Lower lobe of right lung (tissue), 2 donors: ENCODE data around the gene KCNAB3. TPM values are rescaled to one million over a fixed set of nuclear protein-coding genes. Genes with fewer than 3 reads are reported as not detected.
"Not testable (repeated sequence)": the region's sequence is repeated elsewhere in the genome, so short reads cannot be mapped to it uniquely, and the experiment has no call there.

Experiments
- ATAC-seq, 2 donors: fragments of 200-7000 bp; cut with Tn5 transposase; one replicate each; pipeline ENCODE4 v1.9.1; 2020 to 2022; ENCODE audit warnings: mild to moderate bottlenecking in 2 of 2, moderate library complexity in 2 of 2
- DNase-seq: peaks from one replicate; pipeline ENCODE4 v3.0.0-alpha.2; 2020
- H3K27ac ChIP-seq: fragments of 200-600 bp; one replicate; pipeline ENCODE4 v1.8.0; 2022
- H3K27me3 ChIP-seq: fragments of 200-600 bp; one replicate; pipeline ENCODE4 v1.8.0; 2022; ENCODE audit warnings: low read depth
- H3K36me3 ChIP-seq: fragments of 200-600 bp; one replicate; pipeline ENCODE4 v1.8.0; 2022; ENCODE audit warnings: mild to moderate bottlenecking
- H3K4me1 ChIP-seq: fragments of 200-600 bp; one replicate; pipeline ENCODE4 v1.8.0; 2022
- H3K4me3 ChIP-seq: fragments of 200-600 bp; one replicate; pipeline ENCODE4 v1.8.0; 2022; ENCODE audit warnings: mild to moderate bottlenecking
- H3K9me3 ChIP-seq: fragments of 200-600 bp; one replicate; pipeline ENCODE4 v1.8.0; 2022
- intact Hi-C: fragments of 100-400 bp; cut with DNase I; formaldehyde crosslinking; loops from one replicate; pipeline ENCODE4 v1.11.0; 2022
- total RNA-seq: library from RNA; stranded (reverse); fragmentation: NEBNext Ultra II Directional; extraction: Animal tissue kit (Norgen Biotek cat#: 25700); gene quantifications from one replicate; pipeline ENCODE4 v1.2.1, GENCODE V29; 2021
- TF ChIP-seq, protein P1 (sequence below): fragments of 200-600 bp; IDR thresholded peaks from one replicate; pipeline ENCODE4 v1.8.0; 2022; ENCODE audit warnings: antibody characterized with exemption, mild to moderate bottlenecking
- donor health status: DM: no; HTN: yes; CAD: no; lungs with severe emphysema.

The KCNAB3 gene
- total RNA-seq, 1 donor from 2014 or later = 5.2 TPM

DNA sequence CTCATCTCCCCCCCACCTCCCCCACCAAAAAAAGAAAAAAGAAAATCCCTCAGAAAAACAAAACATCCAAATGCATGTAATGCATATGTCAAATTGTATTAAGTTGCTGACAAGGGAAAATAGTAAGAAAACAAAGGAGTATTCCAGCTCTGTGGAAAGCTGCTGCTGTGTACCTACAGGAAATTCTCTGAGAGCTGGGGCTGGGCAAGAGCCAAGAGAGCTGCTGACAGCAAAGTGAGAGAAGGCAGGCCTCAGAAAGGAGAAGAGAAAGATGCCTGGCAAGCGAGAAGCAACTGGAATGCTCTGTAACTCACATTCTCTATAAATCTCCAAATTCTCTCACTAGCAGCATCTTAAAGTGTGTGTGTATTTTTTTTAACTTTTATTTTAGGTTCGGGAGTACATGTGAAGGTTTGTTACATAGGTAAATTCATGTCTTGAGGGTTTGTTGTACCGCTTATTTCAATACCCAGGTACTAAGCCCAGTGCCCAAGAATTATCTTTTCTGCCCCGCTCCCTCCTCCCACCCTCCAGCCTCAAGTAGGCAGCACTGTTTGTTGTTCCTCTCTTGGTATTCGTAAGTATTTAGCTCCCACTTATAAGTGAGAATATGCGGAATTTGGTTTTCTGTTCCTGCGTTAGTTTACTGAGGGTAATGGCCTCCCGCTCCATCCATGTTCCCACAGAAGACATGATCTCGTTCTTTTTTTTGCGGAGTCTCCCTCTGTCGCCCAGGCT is 26.7 kb upstream of the KCNAB3 start:
- DNase-seq (peak; percentile 67), ATAC-seq (peak; percentile 80 to 86)
- H3K9me3 ChIP-seq = no peaks in the 10 kb centered on the region
- H3K27me3 ChIP-seq = no peaks in the 10 kb centered on the region
- no peaks in the 10 kb centered on the region for H3K4me1 ChIP-seq
- H3K4me3 ChIP-seq = no peak overlapping the region
- H3K27ac ChIP-seq = peak overlapping the region; percentile 47
- intact Hi-C loops = no loop called here
- H3K36me3 ChIP-seq = no peaks in the 10 kb centered on the region
- TF ChIP-seq, protein P1, sequence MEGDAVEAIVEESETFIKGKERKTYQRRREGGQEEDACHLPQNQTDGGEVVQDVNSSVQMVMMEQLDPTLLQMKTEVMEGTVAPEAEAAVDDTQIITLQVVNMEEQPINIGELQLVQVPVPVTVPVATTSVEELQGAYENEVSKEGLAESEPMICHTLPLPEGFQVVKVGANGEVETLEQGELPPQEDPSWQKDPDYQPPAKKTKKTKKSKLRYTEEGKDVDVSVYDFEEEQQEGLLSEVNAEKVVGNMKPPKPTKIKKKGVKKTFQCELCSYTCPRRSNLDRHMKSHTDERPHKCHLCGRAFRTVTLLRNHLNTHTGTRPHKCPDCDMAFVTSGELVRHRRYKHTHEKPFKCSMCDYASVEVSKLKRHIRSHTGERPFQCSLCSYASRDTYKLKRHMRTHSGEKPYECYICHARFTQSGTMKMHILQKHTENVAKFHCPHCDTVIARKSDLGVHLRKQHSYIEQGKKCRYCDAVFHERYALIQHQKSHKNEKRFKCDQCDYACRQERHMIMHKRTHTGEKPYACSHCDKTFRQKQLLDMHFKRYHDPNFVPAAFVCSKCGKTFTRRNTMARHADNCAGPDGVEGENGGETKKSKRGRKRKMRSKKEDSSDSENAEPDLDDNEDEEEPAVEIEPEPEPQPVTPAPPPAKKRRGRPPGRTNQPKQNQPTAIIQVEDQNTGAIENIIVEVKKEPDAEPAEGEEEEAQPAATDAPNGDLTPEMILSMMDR = no peak

DNA sequence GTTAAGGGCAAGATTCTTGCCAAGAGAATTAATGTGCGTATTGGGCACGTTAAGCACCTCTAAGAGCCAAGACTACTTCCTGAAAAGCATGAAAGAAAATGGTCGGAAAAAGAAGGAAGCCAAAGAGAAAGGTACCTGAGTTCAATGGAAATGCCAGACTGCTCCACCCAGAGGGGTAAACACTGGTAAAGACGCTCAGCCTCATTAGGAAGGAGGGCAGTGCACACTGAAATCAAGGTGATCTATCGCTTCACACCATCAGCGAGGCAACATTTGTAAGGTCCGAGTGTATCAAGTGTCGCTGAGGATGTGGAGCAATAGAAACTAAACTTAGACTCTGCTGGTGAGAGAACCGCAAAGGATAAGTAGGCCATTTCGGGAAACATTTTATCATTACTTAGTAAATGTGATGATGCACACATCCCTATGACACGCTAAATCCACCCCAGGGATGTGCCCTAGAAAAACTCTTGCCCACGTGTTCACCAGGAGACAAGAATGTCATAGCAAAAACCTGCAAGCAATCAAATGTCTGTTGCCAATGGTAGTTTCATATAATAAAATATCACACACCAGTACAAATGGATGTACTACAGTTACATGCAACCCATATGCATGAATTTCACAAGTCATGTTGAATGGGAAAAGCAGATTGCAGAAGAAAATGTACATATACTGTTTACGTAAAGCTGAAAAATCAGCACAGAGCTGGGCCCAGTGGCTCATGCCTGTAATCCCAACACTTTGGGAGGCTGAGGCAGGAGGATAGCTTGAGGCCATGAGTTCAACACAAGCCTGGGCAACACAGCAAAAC is 26.0 kb upstream of the KCNAB3 start:
- peak; percentile 4 to 58 for ATAC-seq
- Histone ChIP-seq H3K9me3 (no peaks in the 10 kb centered on the region), H3K36me3 (no peaks in the 10 kb centered on the region), H3K4me3 (no peak overlapping the region), H3K27me3 (no peaks in the 10 kb centered on the region), H3K27ac (peak overlapping the region; percentile 47), H3K4me1 (no peaks in the 10 kb centered on the region)
- TF ChIP-seq, protein P1 = no peak
- intact Hi-C loops = no loop called here
- no peak for DNase-seq

DNA sequence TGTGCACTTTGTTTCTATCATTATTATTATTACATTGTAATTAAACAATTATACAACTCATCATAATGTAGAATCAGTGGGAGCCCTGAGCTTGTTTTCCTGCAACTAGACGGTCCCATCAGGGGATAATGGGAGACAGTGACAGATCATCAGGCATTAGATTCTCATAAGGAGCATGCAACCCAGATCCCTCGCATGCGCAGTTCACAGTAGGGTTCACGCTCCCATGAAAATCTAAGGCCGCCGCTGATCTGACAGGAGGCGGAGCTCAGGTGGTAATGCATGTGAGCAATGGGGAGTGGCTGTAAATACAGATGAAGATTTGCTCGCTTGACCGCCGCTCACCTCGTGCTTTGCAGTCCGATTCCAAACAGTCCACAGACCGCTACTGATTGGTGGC is 23.6 kb upstream of the KCNAB3 start:
- H3K9me3 ChIP-seq, H3K4me1 ChIP-seq, DNase-seq, ATAC-seq, H3K27me3 ChIP-seq, H3K27ac ChIP-seq, intact Hi-C loops: not testable (repeated sequence)
- Histone ChIP-seq H3K4me3 (peak overlapping the region; percentile 40), H3K36me3 (peaks cover 18% of the 10 kb centered on the region)

DNA sequence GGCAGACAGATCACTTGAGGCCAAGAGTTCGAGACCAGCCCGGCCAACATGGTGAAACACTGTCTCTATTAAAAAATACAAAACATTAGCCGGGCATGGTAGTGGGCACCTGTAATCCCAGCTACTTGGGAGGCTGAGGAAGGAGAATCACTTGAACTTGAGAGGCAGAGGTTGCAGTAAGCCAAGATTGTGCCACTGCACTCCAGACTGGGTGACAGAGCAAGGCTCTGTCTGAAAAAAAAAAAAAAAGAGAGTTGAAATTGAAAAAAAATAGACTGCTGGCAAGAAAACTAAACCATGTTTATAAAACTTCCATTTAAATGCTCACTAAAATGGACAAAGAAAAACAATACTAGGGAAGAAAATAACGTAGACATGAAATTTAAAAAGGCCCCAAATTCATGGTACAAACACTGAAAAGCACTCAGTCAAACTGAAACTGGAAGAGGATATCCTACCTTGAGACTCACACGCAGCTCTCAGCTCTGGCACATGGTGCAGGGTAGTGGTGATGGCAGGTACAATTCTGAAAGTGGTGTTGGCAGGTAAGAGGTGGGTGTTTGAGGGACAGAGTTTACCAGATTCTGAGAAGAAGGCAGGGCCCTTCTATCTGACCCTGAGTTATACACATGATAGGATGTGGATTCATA is 21.6 kb upstream of the KCNAB3 start:
- H3K4me3 ChIP-seq = peak overlapping the region; percentile 40
- peaks cover 38% of the 10 kb centered on the region for H3K36me3 ChIP-seq
- intact Hi-C loops = no loop called here
- H3K27ac ChIP-seq = peak overlapping the region; percentile 53
- DNase-seq (no peak), ATAC-seq (peak; percentile 46 to 54)
- TF ChIP-seq, protein P1 = no peak
- H3K4me1 ChIP-seq = no peaks in the 10 kb centered on the region
- H3K27me3 ChIP-seq = no peaks in the 10 kb centered on the region
- H3K9me3 ChIP-seq = no peaks in the 10 kb centered on the region

DNA sequence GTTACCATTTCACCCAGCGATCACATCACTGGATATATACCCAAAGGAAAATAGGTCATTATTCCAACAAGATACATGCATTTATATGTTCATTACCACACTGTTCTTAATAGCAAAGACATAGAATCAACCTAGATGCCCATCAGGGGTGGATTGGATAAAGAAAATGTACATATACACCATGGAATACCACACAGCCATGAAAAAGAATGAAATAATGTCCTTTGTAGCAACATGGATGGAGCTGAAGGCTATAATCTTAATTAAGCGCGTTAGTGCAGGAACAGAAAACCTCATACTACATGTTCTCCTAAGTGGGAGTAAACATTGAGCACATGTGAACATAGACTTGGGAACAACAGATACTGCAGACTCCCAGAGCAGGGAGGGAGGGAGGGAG is 20.9 kb upstream of the KCNAB3 start:
- Histone ChIP-seq H3K36me3 (peaks cover 45% of the 10 kb centered on the region), H3K4me3 (no peak overlapping the region), H3K9me3 (no peaks in the 10 kb centered on the region), H3K4me1 (no peaks in the 10 kb centered on the region), H3K27me3 (no peaks in the 10 kb centered on the region), H3K27ac (no peak overlapping the region)
- DNase-seq (no peak), ATAC-seq (no peak)
- TF ChIP-seq, protein P1 = no peak
- intact Hi-C loops = no loop called here
